GM23338 (cell line): ENCODE data around the gene SGPP1. TPM values are rescaled to one million over a fixed set of nuclear protein-coding genes. Genes with fewer than 3 reads are reported as not detected.

Experiments used
- ATAC-seq: fragments of 200-7000 bp; cut with Tn5 transposase; 3 replicates; pipeline ENCODE4 v1.9.1; 2020
- DNase-seq: peaks from one replicate; pipeline ENCODE4 v3.0.0-alpha.2; 2015; ENCODE audit warnings: low spot score
- H2AFZ ChIP-seq: fragments of 200-600 bp; sonication (generic); 2 replicates; pipeline ENCODE4 v1.8.0; 2016; ENCODE audit warnings: antibody characterized with exemption, mild to moderate bottlenecking, moderate library complexity
- H3F3A ChIP-seq: fragments of 200-600 bp; sonication (generic); replicated peaks from 2 replicates; pipeline ENCODE4 v1.8.0; 2017; ENCODE audit warnings: antibody characterized with exemption, mixed run types, low read depth
- H3K27ac ChIP-seq: fragments of 200-600 bp; sonication (generic); 2 replicates; pipeline ENCODE4 v1.6.1; 2016; ENCODE audit warnings: low read depth
- H3K27me3 ChIP-seq: fragments of 200-600 bp; sonication (generic); 2 replicates; pipeline ENCODE4 v1.8.0; 2016; ENCODE audit warnings: mild to moderate bottlenecking, mixed run types, moderate library complexity; ENCODE audit not compliant: insufficient read depth
- H3K36me3 ChIP-seq: fragments of 200-600 bp; sonication (generic); 2 replicates; pipeline ENCODE4 v1.8.0; 2016; ENCODE audit warnings: mild to moderate bottlenecking; ENCODE audit not compliant: insufficient read depth
- H3K4me1 ChIP-seq: fragments of 200-600 bp; sonication (generic); 2 replicates; pipeline ENCODE4 v1.8.0; 2016; ENCODE audit warnings: mild to moderate bottlenecking, moderate library complexity; ENCODE audit not compliant: insufficient read depth
- H3K4me2 ChIP-seq: fragments of 200-600 bp; sonication (generic); 2 replicates; pipeline ENCODE4 v1.7.1; 2017; ENCODE audit warnings: mixed run types
- H3K4me3 ChIP-seq: fragments of 200-600 bp; sonication (generic); 2 replicates; pipeline ENCODE4 v1.6.1; 2016; ENCODE audit warnings: mixed run types
- H3K79me2 ChIP-seq: fragments of 200-600 bp; sonication (generic); replicated peaks from 2 replicates; pipeline ENCODE4 v1.8.0; 2017; ENCODE audit warnings: mild to moderate bottlenecking; ENCODE audit not compliant: insufficient read depth
- H3K9me2 ChIP-seq: fragments of 200-600 bp; sonication (generic); 2 replicates; pipeline ENCODE4 v1.8.0; 2017; ENCODE audit not compliant: insufficient read depth
- H4K20me1 ChIP-seq: fragments of 200-600 bp; sonication (generic); replicated peaks from 2 replicates; pipeline ENCODE4 v1.8.0; 2017; ENCODE audit warnings: mild to moderate bottlenecking; ENCODE audit not compliant: insufficient read depth
- H3K27ac Mint-ChIP-seq: 2 replicates; pipeline ENCODE4 v1.8.0; 2020; ENCODE audit warnings: inconsistent platforms, mild to moderate bottlenecking, moderate library complexity, mixed read lengths
- H3K27me3 Mint-ChIP-seq: 3 replicates; pipeline ENCODE4 v1.8.0; 2022; ENCODE audit warnings: low read depth, mild to moderate bottlenecking, moderate library complexity, mixed read lengths, inconsistent platforms; ENCODE audit not compliant: insufficient read depth, poor library complexity
- H3K36me3 Mint-ChIP-seq: 3 replicates; pipeline ENCODE4 v1.8.0; 2021; ENCODE audit warnings: low read depth, mild to moderate bottlenecking, inconsistent platforms, moderate library complexity, mixed read lengths
- H3K4me1 Mint-ChIP-seq: 3 replicates; pipeline ENCODE4 v1.8.0; 2020; ENCODE audit warnings: mild to moderate bottlenecking, inconsistent platforms, mixed read lengths
- H3K4me3 Mint-ChIP-seq: 3 replicates; pipeline ENCODE4 v1.8.0; 2021; ENCODE audit warnings: moderate library complexity, mild to moderate bottlenecking, inconsistent platforms, mixed read lengths
- H3K9me3 Mint-ChIP-seq: 3 replicates; pipeline ENCODE4 v1.8.0; 2020; ENCODE audit warnings: moderate library complexity, mild to moderate bottlenecking, inconsistent platforms, mixed read lengths
- CREB1 ChIP-seq: fragments of 250-450 bp; sonication (Bioruptor Pico); IDR thresholded peaks from 2 replicates; pipeline ENCODE4 v1.5.0; 2020; ENCODE audit warnings: low read depth, mild to moderate bottlenecking, moderate library complexity
- CTCF ChIP-seq, 2 experiments: fragments of 200-600 bp in 1 of 2; sonication (generic) in 1 of 2; conservative IDR thresholded peaks; 2 replicates each; pipeline versions ENCODE4 v1.5.1 to v1.6.1; 2016 to 2017; ENCODE audit warnings: antibody characterized with exemption in 2 of 2, low read depth in 2 of 2, mild to moderate bottlenecking in 2 of 2, moderate library complexity in 1 of 2
- EZH2phosphoT487 ChIP-seq: fragments of 200-600 bp; sonication (generic); IDR thresholded peaks from one replicate; pipeline ENCODE4 v1.8.1; 2018; ENCODE audit warnings: antibody characterized with exemption; ENCODE audit not compliant: unreplicated experiment
- JUNB ChIP-seq: IDR thresholded peaks from one replicate; pipeline ENCODE4 v1.6.1; 2016; ENCODE audit warnings: antibody characterized with exemption; ENCODE audit not compliant: unreplicated experiment
- NANOG ChIP-seq: IDR thresholded peaks from 2 replicates; pipeline ENCODE4 v1.6.1; 2016; ENCODE audit warnings: antibody characterized with exemption, borderline replicate concordance
- POLR2AphosphoS5 ChIP-seq: IDR thresholded peaks from 2 replicates; pipeline ENCODE4 v1.6.1; 2016; ENCODE audit warnings: antibody characterized with exemption, low read depth
- REST ChIP-seq: IDR thresholded peaks from one replicate; pipeline ENCODE4 v1.6.1; 2018; ENCODE audit warnings: antibody characterized with exemption; ENCODE audit not compliant: unreplicated experiment
- STAT1 ChIP-seq: IDR thresholded peaks from one replicate; pipeline ENCODE4 v1.6.1; 2016; ENCODE audit warnings: antibody characterized with exemption; ENCODE audit not compliant: unreplicated experiment
- ZNF462 ChIP-seq: fragments of 250-450 bp; sonication (Bioruptor Pico); IDR thresholded peaks from 2 replicates; pipeline ENCODE4 v1.5.0; 2020; ENCODE audit warnings: mild to moderate bottlenecking, moderate library complexity
- polyA plus RNA-seq: library from polyadenylated mRNA; unstranded; fragments of >200 nt; fragmentation: Nextera tagmentation; extraction: Ambion mirVana; gene quantifications from 2 replicates; pipeline ENCODE4 v1.2.1, GENCODE V29; 2016
- total RNA-seq: library from RNA; depleted of rRNA; stranded (reverse); fragments of >200 nt; shearing (Covaris generic); gene quantifications from 2 replicates; pipeline ENCODE4 v1.2.3, GENCODE V29; 2014

Gene SGPP1
- total and polyA plus RNA-seq, 2 experiments from 2014 or later, result 4.2 to 11.1 TPM

GRCh38 chr14:63757211-63757610 lies 29.3 kb upstream of the SGPP1 start (continued):
- TF ChIP-seq JUNB (no peak), POLR2AphosphoS5 (no peak), EZH2phosphoT487 (no peak), REST (no peak)

GRCh38 chr14:63752449-63753169 lies 24.7 kb upstream of the SGPP1 start:
- Mint-ChIP-seq H3K9me3 (0 out of 3 replicates have a peak, but pooled peaks cover 4% of the 10 kb centered on the region), H3K27ac (no peak overlapping the region), H3K4me1 (no peaks in the 10 kb centered on the region), H3K4me3 (no peak overlapping the region), H3K27me3 (no peaks in the 10 kb centered on the region), H3K36me3 (no peaks in the 10 kb centered on the region)
- Histone ChIP-seq H3K27me3 (no peaks in the 10 kb centered on the region), H3K79me2 (no peaks in the 10 kb centered on the region), H2AFZ (no peak overlapping the region), H3K4me2 (no peak overlapping the region), H3K9me2 (no peaks in the 10 kb centered on the region), H4K20me1 (no peaks in the 10 kb centered on the region), H3K36me3 (no peaks in the 10 kb centered on the region), H3K27ac (no peak overlapping the region), H3F3A (no peaks in the 10 kb centered on the region), H3K4me3 (no peak overlapping the region), H3K4me1 (no peaks in the 10 kb centered on the region)
- ATAC-seq (no peak), DNase-seq (no peak)
- no peak for TF ChIP-seq CTCF (conservative IDR thresholded peaks at IDR 0.05; ENCODE audit: low read depth in 2 of 2)
- TF ChIP-seq ZNF462 (CRISPR knock-in tag), result no peak
- no peak for TF ChIP-seq EZH2phosphoT487
- no peak for TF ChIP-seq JUNB
- TF ChIP-seq CREB1 (CRISPR knock-in tag), result no peak
- TF ChIP-seq NANOG, result no peak
- no peak for TF ChIP-seq REST
- no peak for TF ChIP-seq STAT1
